Activated CD8-positive, alpha-beta memory T cell treated with anti-CD3 and anti-CD28 coated beads for 24 hours (primary cell): ENCODE data around the gene ANO3.
"Not testable (repeated sequence)": the region's sequence is repeated elsewhere in the genome, so short reads cannot be mapped to it uniquely, and the experiment has no call there.

Experiments used
- DNase-seq: peaks from one replicate; pipeline ENCODE4 v3.0.0-alpha.2; 2020

Gene ANO3

GRCh38 chr11:26331911-26332571, at the start of gene ANO3:
Gene ANO3 (plus strand): TSS chr11:26332130. CDS start chr11:26332276, 146 bp downstream.
- DNase-seq, result no peak

DNA sequence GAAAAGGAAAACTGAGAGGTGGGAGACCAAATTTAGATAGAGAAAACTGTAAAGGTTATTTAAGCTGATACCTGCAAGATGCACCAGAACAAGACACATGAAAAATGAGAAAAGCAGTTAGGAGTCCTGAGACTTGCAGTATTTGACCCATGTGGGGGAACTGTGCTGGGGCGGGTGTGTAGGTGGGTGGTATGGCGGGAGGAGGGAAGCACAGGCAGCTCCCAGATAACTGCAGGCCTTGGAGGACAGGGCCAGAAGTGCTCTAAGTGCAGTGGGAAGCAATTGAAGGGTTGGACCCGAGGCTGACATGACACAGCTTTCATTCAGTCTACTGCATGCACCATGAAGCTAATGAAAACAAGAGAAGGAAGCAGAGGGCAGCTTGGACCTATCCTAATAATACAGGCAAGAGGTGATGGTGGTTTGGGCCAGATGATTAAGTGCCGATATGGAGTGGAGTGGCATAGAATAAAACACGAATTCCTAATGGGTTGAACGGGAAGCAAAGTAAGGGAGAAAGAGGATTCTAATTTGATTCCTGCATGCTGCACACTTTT, 48.0 kb upstream of the ANO3 start:
- no peak for DNase-seq

DNA sequence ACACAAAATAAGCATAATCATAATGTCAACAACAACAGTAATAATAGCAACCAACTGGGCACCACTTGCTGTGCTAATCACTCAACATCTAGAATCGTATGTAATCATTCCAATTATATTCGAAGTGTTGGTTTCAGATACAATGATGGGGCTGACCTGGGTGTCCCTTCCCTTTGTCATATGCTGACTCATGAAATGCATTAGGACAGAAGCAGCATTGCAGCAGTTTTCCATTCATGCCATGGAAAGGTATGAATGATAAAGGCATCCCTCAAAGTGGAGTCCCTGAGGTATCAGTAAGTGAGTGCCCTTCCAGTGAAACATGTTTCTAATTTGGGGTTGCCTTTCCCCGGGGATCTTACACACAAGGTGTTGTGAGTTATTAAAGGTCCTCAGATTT, 46.3 kb upstream of the ANO3 start:
- no peak for DNase-seq

DNA sequence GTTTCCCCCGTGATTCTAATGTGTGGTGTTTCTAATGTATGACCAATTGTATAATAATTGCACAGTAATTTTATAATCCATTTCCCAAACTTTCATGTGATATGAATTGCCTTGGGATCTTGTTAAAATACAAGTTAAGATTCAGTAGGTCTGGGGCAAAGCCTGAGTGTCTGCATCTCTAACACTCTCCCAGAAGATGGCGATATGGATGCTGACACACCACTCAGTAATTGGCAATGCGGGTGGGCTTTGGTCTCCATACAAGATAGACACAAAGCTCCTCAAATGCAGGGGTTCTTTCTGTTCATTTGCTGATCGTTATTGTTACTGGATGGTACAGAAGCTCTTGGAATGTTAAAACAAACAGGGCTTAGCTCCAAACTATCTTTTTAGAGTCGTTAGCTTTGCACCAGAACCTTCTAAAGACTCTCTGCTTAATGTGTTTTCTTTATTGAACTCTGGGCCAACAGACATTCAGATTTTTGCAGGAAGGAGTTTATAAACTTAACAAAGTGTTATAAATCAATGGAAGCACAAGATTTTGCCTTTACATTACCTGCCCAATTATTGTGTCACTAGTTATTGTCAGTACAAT, 45.4 kb upstream of the ANO3 start:
- no peak for DNase-seq

- no peak for DNase-seq
These were observed 44.8 kb upstream of the ANO3 start for GRCh38 chr11:26287067-26287518.

DNA sequence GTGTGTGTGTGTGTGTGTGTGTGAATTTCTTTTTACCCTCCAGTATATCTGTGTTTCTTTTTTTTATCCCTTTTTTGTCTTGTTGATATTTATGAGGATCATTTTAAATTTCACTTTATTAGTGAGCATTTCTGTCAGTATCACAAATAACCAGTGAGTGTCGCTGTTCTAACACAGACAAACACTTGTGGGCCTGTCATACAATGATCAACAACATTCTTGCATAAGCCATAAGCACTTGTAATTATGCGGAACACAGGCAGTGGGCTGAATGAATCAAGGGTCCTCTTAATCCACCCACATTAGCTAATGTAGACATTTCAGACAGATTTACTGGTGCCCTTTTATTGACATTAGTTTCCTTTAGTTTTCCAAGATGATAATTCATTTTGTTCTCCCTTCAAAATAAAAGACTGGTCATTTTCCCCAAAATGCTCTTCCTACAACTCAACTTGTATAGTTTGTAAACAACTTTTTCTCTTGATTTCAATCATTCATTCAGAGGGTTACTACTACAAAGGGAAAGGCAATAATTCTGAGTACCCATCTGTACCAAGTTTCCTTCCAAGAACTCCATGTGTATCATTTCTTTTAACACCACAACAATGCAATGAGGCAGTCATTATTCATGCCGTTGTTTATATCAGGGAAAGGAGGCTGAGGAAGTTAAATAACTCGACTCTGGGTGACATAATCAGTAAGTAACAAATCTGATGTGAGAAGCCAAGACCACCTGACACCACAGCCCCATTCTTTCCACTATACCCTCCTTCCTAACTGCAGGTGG, 34.5 kb upstream of the ANO3 start:
- DNase-seq, result no peak

DNA sequence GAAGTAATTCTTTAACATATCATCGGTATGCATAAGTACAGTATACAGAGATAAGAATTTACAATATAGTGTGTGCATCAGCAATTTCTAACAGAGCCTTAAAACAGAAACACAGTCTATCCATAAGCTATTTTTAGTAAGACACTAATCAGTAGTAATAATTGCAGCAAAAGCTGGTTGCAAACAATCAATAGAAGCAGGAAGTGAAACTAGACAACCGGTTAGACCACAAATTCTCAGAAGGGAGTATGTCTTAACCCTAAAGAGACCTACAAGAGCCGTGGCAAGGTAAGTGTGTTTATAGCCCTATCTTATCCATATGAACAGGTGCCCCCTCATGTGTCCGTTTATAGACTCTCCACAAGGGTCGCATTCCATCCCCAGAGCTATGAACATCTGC, 15.6 kb upstream of the ANO3 start:
- DNase-seq, result not testable (repeated sequence)

GRCh38 chr11:26319906-26320305, 12.0 kb upstream of the ANO3 start:
- no peak for DNase-seq

- DNase-seq, result no peak
These were observed 10.4 kb upstream of the ANO3 start for GRCh38 chr11:26321516-26321915.

DNA sequence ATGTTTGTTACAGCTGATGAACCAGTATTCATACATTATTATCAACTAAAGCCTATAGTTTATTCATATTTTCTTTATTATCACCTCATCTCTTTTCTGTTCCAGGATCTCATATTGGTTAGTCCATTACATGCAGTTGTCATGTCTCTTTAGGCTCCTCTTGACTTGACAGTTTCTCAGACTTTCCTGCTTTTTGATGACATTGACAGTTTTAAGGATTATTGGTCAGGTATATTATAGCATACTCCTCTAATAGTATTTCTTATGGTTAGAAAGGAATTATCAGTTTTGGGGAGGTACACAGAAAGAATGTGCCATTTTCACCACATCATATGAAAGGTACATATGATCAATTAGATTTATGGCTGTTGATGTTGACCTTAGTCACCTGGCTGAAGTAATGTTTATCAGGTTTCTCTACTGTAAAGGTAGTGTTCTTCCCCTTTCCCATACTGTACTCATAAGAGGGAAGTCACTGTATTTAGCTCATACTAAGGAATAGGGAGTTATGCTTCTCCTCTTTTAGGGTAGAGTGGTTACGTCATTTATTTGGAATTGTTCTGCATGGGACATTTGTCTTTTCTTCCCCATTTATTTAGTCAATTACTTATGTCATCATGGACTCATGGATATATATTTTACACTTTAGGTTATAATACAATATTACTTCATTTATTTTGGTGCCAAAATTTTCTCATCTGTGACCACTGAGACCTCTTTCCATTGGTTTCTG, 9.4 kb upstream of the ANO3 start:
- no peak for DNase-seq

DNA sequence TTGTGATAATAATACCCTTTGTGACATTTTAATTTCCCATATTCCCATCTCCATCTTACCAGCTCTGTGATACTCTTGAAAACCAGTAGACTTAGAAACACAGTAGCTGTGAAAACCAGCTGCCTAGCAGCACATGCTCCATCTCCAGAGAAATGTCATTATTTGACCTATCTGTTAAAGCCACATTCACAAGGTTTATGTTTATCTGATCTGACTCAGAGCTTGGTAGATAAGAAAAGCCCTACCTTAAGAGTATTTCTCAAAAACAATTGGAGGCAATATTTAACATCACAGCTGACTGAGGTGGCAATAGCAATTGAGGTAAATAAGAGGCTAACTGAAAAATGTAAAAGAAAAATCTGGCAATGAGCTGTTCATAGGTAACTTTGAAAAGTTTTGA, 8.1 kb upstream of the ANO3 start:
- no peak for DNase-seq

DNA sequence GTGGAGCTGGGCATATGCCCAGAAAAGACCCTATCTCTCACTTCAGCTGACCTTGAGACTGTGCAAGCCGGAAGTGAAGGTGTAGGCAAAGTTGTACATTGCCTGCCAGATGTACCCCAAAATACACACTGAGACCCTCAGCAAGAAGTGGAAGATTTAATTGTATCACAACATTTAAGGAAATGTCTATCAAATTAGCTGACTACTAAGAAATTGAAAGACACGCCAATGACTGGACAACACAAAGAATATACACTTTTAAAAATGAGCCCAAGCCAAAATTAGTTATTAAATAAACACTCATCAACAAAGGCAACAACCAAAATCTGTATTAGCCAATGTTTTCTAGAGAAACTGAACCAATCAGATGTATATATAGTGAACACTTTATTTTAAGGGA, 7.7 kb upstream of the ANO3 start:
- no peak for DNase-seq

DNA sequence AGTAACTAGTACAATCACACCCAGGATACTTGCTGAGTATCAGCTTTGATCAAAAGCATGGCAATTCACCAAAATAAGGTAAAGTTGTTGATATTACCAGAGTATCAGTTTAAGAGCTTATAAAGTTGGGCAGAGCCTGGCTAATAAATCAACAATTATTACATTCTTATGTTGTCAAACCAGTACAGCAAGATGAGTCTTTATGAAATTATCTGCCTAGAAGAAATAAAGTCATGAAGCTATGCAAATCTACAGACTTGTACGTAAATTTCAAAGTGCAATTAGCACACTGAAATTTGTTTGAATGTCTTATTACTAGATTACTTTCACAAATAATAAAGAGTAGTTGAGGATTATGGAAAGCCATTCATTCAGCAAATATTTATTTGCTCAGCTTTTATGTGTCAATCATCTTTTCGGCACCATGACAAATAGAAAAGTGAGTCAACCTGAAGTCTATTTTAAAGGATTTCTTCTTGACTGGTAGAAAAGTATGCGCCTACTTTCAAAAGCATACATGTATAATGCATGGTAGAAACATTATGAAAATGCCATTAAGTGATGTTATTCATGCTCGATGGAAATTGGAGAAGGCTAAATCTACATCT, 5.0 kb upstream of the ANO3 start:
- no peak for DNase-seq

GRCh38 chr11:26329206-26329605, 2.7 kb upstream of the ANO3 start:
- DNase-seq, result no peak

GRCh38 chr11:26330262-26330661, 1.7 kb upstream of the ANO3 start:
- no peak for DNase-seq

GRCh38 chr11:26332572-26332915, 614 bp downstream of the ANO3 start:
- DNase-seq, result no peak

DNA sequence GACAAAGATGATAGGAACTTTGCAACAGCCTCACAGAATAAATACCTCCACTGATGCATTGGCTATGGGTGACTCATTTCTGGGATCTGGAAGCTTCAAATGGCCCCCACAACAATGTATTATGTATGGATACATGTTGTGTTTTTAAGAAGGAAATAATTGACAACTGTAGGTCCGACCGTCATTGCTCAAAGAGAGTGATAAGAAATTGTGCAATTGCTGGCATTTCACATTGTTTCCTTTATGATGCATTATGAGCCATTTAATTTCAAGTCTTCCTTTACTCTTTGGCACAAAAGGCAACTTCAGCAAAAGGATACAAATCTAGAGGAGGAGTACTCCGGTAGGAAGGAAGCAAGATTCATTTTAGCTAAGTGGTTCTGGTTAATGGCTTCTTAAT, 2.0 kb downstream of the ANO3 start:
- DNase-seq, result no peak

DNA sequence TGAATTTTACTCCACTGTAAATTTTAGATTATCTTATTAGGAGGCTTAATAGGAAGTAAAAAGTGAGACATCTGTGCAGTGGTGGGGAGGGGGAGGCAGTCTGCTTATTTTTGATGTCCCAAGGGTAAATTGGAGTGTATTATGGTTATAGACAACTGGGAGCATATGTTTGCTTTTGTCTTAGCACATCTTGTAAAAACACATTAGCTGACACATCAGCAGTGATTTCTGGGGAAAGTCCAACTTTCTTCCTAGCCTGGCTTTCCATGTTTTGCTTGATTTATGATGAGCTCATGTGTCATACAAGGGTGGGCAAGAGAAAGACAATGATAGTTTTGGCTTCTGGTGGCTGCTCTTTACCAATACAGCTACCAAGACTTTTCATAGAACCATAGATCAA, 4.0 kb downstream of the ANO3 start:
- no peak for DNase-seq

GRCh38 chr11:26344647-26345046, 12.7 kb downstream of the ANO3 start:
- no peak for DNase-seq

DNA sequence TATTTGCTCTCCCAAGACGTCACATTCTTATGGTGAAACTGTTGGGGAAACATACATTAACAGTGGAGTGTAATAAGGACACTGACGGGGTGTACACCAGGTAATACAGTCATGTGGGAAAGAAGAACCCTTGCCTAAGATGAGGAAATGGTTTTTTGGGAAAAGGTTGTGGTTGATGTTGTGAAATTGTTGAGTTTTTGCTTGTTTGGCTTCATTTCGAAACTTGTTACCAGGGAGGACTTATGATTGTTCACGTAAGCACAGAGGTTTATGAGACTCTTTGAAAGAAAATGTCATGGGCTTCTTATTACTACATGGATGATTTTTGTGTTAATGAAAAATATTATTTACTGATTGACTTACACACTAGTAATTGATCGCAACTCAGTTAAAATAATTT, 16.8 kb downstream of the ANO3 start:
- no peak for DNase-seq

DNA sequence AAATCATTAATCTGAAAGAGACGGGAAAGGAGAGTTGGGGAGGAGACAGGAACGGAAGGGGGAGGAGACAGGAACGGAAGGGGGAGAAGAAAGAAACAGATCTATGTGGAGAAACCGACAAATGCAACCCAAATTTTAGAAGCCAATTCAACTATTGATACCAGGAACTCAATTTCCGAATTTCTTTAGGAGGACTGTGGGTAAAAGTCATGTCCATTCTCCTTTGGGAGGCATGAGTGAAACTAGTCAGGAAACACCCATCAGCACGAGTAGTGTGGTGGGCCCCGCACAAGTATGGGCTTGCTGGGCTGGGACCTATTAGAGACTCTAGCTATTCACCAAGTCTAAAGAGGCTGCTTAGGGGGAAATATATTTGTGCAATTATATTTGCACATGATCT, 18.1 kb downstream of the ANO3 start:
- DNase-seq, result no peak

DNA sequence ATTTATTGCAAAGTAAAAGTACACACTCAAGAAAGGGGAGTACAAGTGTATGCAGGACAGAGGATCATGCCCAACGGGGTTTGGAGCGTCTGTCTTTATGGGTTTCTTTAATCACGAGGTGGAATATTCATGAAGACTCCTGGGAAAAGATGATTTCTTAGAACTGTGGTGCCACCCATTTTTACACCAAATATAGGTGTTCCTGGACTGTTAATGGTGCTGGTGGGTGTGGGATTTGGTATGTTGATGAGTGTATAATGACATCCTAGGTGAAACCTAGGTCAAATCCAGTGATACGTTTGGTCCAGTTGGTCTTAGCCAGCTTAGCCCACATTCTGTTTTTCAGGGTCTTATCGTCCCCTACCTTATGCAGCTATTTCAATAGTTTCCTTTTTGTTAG, 21.1 kb downstream of the ANO3 start:
- no peak for DNase-seq

- no peak for DNase-seq
These were observed 27.1 kb downstream of the ANO3 start for GRCh38 chr11:26359055-26359454.
